Activated T-cell treated with anti-CD3 and anti-CD28 coated beads for 4 hours (primary cell): ENCODE data around the gene LRFN4.
"Not testable (repeated sequence)": the region's sequence is repeated elsewhere in the genome, so short reads cannot be mapped to it uniquely, and the experiment has no call there.

Experiments used
- DNase-seq: peaks from one replicate; pipeline ENCODE4 v3.0.0-alpha.2; 2020

Gene LRFN4

DNA sequence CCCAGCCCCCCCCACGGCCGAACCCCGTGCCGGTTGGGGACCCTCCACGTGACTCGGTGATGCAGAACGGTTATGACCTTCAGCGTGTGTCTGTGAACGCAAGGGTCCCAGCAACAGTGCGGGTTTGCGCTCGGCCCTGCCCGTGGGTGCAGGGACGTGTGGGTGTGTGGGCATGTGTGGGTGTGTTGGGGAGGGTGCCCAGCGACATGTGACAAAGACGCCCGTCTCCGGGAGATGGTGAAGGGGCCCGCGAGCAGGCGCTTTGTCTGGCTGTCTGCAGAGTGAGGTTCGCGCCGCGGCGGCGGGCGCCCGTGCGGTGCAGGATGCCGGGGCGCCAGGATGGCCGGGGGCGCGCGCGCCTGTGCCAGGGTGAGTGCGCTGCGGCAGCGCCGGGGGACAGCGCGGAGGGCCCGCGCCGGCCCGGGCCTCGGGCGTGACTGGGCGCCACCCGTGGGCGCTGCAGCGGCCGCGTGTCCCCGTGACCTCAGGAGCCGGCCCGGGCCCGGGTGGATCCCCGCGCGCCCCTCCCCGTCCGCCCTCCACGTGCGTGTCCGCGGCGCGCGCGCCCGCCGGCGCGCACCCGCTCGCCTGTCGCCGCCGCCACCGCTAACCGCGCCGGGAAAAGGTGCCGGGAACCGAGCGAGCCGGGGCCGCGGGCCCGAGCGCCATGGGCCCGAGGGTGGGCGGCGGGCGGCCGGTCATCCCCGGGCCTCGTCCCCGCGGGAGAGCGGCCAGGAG is at the start of gene LRFN4:
TSS of gene LRFN4 (plus strand) at position 569 of the 738 bp plus-strand sequence. CDS start 681 bp downstream, outside the sequence.
- DNase-seq: peak; percentile 48

DNA sequence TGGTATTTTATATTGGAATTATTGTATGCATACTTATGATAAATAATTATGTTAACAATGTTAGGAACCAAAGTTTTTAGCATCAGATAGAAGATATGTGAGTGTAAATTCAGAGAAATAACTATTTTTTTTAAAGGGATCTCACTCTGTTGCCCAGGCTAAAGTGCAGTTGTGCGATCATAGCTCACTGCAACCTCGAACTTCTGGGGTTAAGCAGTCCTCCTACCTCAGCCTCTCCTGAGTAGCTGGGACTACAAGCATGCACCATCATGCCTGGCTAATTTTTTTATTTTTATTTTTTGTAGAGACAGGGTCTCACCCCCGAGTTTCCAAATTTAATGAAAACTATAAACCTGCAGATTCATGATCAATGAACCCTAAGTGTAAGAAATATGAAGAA is 47.3 kb upstream of the LRFN4 start:
- no peak for DNase-seq

GRCh38 chr11:66810576-66811185 is 46.2 kb upstream of the LRFN4 start:
- no peak for DNase-seq

DNA sequence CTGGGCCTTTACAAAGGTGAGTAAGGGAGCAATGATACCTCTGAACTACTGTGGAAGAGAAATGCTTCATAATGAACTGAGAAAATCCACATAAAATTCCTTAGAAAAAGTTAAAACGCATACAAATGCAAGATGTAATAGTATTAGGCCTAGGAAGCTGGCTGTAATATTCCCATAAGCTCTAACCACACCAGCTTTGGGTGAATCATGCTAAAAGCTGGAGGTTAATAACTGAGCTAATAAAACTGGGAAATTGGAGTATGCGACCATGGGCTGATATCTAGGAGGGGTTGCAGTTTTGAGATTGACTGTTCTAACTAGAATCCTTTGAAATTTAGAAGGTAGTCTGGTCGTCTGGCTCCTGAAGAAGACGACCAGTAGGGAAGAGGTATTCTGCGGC is 42.2 kb upstream of the LRFN4 start:
- no peak for DNase-seq

DNA sequence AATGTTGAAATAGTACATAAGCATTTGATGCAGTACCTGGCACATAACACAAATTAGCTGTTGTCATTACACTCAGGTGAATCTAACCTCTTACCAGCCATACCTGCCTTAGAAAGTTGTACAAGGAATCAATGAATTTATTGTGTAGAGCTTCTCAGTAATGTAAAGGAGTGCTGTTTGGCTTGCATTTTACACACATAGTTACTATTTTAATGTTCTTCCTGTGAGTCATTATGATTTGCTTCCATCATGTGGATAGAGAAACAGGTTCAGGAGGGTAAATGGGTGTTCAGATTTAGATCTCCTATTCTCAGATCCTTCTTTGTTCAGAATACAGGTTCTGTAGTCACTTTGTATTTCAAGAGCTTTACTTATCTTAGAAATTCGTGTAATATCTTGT is 41.2 kb upstream of the LRFN4 start:
- no peak for DNase-seq

DNA sequence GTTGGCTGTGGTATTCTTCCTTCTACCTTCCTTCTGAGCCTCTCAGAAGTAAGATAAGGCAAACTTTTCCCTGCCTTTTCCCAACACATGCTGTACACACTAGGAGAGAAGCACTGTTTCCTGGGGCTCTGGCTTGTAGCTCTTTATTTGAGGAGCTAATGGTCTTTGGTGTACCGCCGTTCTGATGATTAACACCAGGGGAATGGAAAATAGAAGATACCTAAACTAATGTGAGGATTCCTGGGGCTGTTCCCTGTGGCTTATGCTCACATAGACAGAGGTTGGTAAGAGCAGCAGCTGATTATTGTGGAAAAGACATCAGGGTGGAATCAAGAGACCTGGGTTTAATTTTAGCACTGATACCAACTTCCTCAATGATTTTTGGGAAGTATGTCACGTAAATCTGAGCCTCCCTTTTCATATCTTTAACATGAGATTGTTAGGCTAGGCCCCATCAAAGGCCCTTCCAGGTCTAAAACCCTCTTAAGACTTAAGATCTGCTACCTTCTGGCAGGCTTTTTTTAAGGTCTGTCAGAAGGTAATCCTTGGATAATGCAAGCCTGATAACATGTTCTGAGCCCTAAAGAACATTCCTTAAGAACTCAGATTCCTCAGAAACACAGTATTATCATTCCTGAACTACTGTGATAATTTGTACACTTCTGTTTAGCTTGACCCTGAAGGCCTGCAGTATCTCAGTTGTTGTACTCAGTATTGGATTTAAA is 38.5 kb upstream of the LRFN4 start:
- DNase-seq: no peak

GRCh38 chr11:66820381-66820780 is 36.5 kb upstream of the LRFN4 start:
- DNase-seq: no peak

DNA sequence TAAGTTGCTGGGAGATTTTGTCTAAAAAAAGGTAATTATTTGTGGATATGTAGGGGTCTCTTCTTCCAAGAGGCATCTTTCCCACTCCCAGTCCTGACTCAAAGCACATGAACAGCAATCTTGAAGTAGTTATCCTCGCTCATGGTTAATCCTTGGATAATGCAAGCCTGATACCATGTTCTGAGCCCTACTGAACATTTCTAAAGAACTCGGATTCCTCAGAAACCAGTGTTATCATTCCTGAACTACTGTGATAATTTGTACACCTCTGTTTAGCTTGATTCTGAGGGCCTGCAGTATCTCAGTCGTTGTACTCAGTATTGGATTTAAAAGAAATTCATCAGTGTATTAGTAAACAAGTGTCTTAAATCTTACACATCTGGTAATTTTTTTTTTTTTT is 36.0 kb upstream of the LRFN4 start:
- DNase-seq: no peak

DNA sequence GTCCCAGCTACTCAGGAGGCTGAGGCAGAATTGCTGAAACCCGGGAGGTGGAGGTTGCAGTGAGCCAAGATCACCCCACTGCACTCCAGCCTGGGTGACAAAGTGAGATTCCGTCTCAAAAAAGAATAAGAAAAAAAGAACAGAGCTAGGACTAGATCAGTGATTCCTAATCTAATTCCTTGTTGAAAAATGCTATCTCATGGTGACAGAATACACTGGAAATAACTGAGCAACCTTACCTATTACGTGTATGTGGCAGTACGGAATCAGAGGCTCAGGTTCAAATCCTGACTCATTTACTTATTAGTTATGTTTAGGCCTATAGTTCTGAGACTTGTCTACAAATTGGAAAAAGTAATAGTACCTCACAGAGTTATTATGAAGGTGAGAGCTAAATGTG is 33.2 kb upstream of the LRFN4 start:
- DNase-seq: no peak

DNA sequence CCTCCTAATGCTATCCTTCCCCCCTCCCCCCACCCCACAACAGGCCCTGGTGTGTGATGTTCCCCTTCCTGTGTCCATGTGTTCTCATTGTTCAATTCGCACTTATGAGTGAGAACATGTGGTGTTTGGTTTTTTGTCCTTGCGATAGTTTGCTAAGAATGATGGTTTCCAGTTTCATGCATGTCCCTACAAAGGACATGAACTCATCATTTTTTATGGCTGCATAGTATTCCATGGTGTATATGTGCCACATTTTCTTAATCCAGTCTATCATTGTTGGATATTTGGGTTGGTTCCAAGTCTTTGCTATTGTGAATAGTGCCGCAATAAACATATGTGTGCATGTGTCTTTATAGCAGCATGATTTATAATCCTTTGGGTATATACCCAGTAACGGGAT is 32.3 kb upstream of the LRFN4 start:
- not testable (repeated sequence) for DNase-seq

DNA sequence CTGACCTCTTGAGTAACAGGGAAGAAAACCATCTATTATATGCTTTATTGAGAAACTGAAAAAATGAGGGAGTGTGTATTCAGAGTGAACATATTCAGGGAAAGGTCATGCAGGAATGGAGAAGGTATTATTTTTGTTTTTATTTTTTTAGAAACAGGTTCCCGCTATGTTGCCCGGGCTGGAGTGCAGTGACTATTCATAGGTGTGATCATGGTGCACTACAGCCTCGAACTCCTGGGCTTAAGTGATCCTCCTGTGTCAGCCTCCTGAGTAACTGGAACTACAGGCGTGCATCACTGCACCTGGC is 22.4 kb upstream of the LRFN4 start:
- DNase-seq: no peak

DNA sequence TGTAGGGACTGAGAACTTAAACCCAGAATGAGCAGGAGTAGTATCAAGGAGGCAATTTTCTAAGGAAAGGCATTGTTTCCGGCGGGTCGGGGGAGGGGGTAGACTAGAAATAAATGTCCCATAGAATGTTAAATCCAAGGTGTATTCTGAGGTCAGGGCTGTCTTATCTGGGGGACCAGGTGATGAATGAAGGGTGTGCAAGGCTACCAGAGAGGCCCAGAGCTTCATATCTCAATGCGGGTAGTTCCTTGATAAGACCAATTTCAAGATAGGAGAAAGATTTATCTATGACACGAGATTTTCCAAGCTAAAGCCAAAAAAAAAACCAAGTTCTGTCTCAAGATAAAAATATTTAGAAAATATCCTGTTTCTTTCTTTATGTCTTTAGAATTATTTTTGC is 21.9 kb upstream of the LRFN4 start:
- DNase-seq: no peak

GRCh38 chr11:66835768-66836405 is 21.0 kb upstream of the LRFN4 start:
- DNase-seq: no peak

- DNase-seq: no peak
Measured at GRCh38 chr11:66840317-66841091, 16.4 kb upstream of the LRFN4 start.

DNA sequence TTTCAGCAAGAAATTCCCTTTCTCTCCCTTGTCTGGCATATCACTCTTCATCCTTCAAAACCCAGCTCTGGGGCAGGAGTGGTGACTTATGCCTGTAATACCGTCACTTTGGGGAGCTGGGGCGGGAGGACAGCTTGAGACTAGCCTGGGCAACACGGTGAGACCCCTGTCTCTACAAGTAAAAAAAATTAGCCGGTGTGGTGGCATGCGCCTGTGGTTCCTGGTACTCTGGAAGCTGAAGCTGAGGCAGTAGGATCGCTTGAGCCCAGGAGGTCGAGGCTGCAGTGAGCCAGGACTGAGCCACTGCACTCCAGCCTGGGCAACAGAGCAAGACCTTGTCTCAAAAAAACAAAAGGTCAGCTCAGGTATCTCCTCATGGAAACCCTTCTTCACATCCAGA is 15.0 kb upstream of the LRFN4 start:
- no peak for DNase-seq

DNA sequence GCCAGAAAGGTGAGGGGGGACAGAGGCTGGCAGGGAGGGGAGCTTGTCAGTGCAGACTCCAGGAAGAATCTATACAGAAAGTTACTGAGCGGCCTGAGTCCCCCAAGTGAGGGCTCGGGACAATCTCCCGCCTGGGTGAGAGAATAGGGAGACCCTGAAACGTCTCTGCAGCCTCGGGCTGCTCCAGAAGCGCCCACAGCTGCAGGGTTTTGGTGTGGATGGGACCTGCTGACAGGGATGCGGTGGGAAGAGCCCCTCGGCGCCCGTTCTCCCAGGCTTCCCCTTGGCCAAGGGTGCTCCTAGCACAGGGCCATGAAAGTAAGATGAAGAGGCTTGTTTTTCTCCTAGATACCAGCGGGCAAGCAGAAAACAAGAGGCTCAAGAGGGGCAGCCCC is 14.4 kb upstream of the LRFN4 start:
- DNase-seq: no peak

DNA sequence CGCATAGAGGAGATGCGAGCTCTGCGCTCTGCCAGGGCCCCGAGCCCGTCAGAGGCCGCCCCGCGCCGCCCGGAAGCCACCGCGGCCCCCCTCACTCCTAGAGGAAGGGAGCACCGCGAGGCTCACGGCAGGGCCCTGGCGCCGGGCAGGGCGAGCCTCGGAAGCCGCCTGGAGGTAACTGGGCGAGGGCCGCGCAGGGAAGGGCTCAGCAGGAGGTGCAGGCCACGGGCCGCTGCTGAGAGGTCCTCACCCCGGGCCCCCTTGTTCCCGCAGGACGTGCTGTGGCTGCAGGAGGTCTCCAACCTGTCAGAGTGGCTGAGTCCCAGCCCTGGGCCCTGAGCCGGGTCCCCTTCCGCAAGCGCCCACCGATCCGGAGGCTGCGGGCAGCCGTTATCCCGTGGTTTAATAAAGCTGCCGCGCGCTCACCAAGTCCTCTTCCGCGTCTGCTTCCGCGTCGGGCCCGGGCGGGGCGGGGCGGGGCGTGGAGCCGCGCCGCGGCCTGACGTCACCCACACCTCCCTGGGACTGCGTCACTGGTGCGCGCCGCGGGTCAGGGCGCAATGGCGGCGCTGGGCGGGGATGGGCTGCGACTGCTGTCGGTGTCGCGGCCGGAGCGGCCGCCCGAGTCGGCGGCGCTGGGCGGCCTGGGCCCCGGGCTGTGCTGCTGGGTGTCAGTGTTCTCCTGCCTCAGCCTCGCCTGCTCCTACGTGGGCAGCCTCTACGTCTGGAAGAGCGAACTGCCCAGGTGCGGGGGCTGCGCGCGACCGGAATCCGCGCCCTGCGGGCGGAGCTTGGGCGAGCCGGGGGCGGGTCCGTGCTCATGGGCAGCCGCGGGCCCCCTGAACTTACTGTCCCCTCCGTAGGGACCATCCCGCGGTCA is 13.7 kb upstream of the LRFN4 start, which contains the start of gene RCE1:
TSS of gene RCE1 (plus strand) at position 546 of the 880 bp plus-strand sequence. CDS start at position 561, 15 bp downstream.
- DNase-seq: peak; percentile 86

- no peak for DNase-seq
Measured at GRCh38 chr11:66843776-66844495, 12.9 kb upstream of the LRFN4 start.

DNA sequence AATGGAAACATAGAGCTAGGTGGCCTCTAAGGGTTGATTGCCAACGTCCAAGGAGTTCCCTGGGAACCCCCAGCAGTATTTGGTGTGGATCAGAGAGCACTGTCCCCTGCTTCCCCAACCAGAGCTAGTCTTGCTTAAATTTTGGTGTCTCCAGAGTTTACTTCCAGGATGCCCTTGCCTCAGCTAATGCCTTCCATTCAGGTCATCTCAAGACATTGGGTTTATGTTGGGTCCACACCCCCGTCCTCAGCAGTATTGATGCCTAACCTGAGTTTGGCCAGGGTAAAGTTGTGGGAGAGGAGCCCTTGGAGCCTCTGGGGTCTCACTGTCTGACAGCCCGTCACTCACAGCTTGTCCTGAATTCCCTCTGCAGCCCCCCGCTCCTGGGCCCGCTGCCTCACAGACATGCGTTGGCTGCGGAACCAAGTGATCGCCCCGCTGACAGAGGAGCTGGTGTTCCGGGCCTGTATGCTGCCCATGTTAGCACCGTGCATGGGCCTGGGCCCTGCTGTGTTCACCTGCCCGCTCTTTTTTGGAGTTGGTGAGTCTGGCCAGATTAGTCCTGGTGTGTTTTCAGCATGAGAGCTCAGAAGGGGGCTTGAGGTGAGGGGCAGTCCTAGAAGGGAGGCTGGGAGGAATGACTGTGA is 12.2 kb upstream of the LRFN4 start:
- DNase-seq: no peak

- DNase-seq: no peak
Measured at GRCh38 chr11:66845143-66845875, 11.6 kb upstream of the LRFN4 start.
